ENCODE results near the gene ATXN1. TPM values are rescaled to one million over a fixed set of nuclear protein-coding genes. Genes with fewer than 3 reads are reported as not detected.

ATXN1 gene
- total RNA-seq, 4 donors from 2014 or later, result 26.4 to 46.4 (median 36.1) TPM

DNA sequence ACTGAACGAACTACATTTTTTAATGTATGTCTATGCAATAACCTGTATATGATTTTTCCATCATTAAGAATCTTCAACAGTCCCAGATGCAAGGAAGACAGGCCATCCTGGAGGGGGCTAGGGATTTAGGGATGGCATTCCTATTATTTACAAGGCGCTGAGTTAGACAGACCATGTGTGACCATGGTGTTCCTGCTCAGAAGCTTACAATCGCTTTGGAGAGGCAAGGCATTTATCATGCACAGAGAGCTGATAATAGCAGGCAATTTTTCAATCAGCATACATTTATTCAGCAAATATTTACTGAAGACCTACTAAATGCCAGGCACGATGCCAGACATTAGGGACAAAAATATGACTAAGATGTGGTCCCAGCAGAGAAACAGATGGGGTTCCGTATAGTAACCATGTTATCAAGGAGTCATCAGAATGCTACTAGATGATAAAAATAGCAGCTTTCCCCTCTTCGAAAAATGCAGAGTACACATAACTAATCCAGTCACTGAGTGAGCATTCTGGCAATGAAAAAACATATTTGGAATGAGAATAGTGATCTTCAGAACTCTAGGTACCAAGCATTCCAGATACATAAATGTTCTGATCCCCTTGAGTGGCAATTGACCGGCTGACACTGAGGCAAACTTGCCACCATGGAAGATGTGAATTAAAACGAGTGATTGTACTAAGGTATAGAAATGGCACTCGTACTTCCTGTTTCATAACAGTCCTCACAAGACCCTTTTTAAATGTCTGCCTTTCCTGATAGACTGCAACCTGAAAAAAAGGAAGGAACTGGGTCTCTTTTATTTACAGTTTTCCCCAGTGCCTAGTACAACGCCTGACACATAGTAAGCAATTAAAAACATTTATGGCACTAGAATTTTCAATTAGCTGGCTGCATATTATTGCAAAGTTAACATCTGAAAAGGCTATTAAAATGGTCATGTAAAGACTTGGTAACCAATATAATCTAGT lies 135.7 kb downstream of the ATXN1 start:
- DNase-seq (ENCODE audit: low spot score), result no peak
- TF ChIP-seq, protein P1, sequence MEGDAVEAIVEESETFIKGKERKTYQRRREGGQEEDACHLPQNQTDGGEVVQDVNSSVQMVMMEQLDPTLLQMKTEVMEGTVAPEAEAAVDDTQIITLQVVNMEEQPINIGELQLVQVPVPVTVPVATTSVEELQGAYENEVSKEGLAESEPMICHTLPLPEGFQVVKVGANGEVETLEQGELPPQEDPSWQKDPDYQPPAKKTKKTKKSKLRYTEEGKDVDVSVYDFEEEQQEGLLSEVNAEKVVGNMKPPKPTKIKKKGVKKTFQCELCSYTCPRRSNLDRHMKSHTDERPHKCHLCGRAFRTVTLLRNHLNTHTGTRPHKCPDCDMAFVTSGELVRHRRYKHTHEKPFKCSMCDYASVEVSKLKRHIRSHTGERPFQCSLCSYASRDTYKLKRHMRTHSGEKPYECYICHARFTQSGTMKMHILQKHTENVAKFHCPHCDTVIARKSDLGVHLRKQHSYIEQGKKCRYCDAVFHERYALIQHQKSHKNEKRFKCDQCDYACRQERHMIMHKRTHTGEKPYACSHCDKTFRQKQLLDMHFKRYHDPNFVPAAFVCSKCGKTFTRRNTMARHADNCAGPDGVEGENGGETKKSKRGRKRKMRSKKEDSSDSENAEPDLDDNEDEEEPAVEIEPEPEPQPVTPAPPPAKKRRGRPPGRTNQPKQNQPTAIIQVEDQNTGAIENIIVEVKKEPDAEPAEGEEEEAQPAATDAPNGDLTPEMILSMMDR (IDR thresholded peaks at IDR 0.05), result no peak
- no peak for ATAC-seq (ENCODE audit: low FRiP score)

DNA sequence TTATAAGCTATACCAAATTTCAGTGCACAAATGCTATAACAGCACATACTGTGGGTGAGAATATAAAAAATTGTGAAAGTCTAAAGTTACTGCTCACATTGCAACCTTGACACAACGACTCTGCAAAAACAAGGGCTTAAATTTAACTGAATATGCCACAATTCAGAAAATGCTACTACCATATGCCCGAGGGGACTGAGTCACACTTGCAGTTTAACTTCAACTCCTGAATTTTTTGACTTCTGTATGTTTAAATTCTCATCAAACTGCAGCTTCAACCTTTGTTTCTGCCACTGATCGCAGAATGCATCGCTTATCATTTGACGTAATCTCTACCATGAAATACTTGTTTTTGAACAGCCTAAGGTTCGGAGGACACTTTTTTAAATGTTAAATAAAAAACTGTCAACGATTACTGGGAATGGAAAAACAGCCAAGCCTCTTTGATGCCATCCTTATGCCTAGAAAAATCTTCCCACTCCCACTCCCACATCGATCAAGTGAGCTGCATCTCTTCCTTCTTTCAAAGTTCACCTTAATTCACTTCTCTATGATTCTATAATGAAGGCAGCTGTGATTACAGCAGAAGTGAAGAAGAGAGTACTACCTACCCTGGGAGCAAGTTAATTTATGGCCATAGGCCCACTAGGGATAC lies 136.5 kb downstream of the ATXN1 start:
- TF ChIP-seq, protein P1 (IDR thresholded peaks at IDR 0.05), result no peak
- no peak for ATAC-seq (ENCODE audit: low FRiP score)
- no peak for DNase-seq (ENCODE audit: low spot score)

DNA sequence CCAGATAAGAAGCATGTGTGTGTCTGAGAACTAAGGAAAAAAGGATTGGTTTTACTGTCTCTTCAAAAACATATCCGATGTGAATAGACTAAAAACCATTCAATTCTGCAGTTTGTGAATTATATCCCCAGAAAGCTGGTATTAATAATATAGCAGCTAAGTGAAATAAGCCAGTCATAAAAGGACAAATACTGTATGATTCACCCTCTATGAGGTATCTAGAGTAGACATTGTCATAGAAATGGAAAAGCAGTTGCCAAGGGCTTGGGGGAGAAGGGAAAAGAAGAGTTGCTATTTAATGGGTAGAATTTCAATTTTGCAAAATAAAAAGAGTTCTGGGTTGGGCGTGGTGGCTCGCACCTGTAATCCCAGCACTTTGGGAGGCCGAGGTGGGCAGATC lies 137.5 kb downstream of the ATXN1 start:
- TF ChIP-seq, protein P1 (IDR thresholded peaks at IDR 0.05), result no peak
- DNase-seq (ENCODE audit: low spot score) (no peak), ATAC-seq (ENCODE audit: low FRiP score) (no peak)

DNA sequence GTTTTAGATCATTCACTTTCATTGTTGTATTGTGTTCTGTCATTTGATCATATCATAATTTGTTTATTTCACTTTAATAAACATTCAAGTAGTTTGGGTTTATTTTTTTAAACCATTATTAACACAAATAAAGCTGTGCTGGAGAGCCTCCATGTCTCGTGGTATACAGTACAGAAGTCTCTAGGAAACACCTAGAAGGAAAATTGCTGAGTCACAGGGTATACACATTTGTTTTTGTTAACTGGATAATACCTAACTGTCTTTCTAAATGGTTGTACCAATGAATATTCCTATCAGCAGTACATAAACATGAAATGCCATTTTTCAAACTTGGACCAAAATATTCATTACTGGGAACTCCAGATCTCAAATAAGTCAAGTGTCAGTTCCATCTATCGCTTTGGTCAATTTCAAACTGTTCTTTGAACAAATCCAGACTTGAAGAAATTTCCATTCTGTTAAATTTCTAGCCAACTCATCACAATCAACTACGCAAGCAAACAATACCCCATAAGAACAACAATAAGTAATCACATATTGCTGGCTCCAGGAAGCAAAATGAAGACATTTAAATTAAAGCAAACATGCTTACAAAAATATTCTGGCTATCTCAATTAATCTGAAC lies 138.1 kb downstream of the ATXN1 start:
- no peak for DNase-seq (ENCODE audit: low spot score)
- TF ChIP-seq, protein P1 (IDR thresholded peaks at IDR 0.05), result no peak
- peak; percentile 45 for ATAC-seq (ENCODE audit: low FRiP score)

DNA sequence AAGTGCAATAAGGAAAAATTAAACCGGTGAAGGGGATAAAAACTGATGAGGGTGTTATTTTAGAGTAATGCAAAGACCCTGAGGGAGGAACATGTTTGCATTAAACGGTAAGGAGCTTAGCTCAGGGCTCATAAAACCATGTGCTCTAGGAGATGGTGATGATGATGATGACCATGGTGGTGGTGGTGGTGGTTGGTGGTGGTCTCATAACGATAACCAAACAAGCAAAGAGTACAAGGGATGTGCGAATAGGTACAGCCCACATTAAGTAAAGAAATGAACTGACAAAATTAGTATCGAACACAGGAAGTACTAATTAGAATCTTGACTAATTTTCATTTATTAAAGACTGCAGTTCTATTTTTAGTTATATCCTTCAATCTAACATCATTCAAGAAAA lies 139.1 kb downstream of the ATXN1 start:
- TF ChIP-seq, protein P1 (IDR thresholded peaks at IDR 0.05), result no peak
- no peak for ATAC-seq (ENCODE audit: low FRiP score)
- no peak for DNase-seq (ENCODE audit: low spot score)

DNA sequence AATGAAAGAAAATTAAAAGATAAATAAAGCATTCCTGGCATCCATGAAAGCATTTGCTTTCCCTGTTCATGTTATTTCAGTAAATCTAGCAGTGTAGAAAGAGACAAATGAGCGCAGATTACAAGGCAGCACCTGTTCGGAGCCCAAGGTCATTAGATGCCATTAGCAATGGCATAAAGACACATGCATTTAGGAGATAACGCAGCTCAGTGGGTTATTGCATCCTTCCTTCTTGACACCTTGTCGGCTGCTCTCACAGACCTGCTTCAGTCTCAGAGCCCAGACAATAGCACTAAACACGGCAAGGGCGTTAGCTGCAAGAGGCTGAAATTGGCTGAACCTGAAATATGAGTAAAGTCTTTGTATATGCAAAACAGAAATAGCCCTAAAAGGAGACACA lies 140.3 kb downstream of the ATXN1 start:
- TF ChIP-seq, protein P1 (IDR thresholded peaks at IDR 0.05), result no peak
- ATAC-seq (ENCODE audit: low FRiP score) (no peak), DNase-seq (ENCODE audit: low spot score) (no peak)
